Activated naive CD4-positive, alpha-beta T cell (primary cell): Measurements from ENCODE around the gene DNAH6.

Experiments used
- DNase-seq, 4 experiments: peaks; one replicate each; lab custom pipeline; 2025; lab: John Stamatoyannopoulos, UW

Gene DNAH6

GRCh38 chr2:84631985-84632384 is 115.7 kb downstream of the DNAH6 start:
- no peak for DNase-seq

GRCh38 chr2:84636080-84636971 is 120.0 kb downstream of the DNAH6 start:
- DNase-seq: no peak

- no peak for DNase-seq
These were observed 123.5 kb downstream of the DNAH6 start for GRCh38 chr2:84639751-84640150.

GRCh38 chr2:84640411-84640810 is 124.1 kb downstream of the DNAH6 start:
- no peak for DNase-seq

GRCh38 chr2:84641021-84641420 is 124.7 kb downstream of the DNAH6 start:
- DNase-seq: no peak

GRCh38 chr2:84643991-84644390 is 127.7 kb downstream of the DNAH6 start:
- DNase-seq: no peak

GRCh38 chr2:84646514-84646913 is 130.2 kb downstream of the DNAH6 start:
- no peak for DNase-seq

GRCh38 chr2:84647267-84647666 is 131.0 kb downstream of the DNAH6 start:
- no peak for DNase-seq

- DNase-seq: no peak
These were observed 132.8 kb downstream of the DNAH6 start for GRCh38 chr2:84649058-84649457.

GRCh38 chr2:84649487-84650142 is 133.3 kb downstream of the DNAH6 start:
- no peak for DNase-seq

GRCh38 chr2:84652431-84652830 is 136.1 kb downstream of the DNAH6 start:
- DNase-seq: no peak

- DNase-seq: no peak
These were observed 137.0 kb downstream of the DNAH6 start for GRCh38 chr2:84653302-84653701.

- DNase-seq: no peak
These were observed 138.1 kb downstream of the DNAH6 start for GRCh38 chr2:84654414-84654813.

- no peak for DNase-seq
These were observed 152.8 kb downstream of the DNAH6 start for GRCh38 chr2:84669122-84669521.

- no peak for DNase-seq
These were observed 157.8 kb downstream of the DNAH6 start for GRCh38 chr2:84674099-84674498.

- DNase-seq: no peak
These were observed 158.3 kb downstream of the DNAH6 start for GRCh38 chr2:84674586-84674985.

GRCh38 chr2:84676295-84676694 is 160.0 kb downstream of the DNAH6 start:
- DNase-seq: no peak

- no peak for DNase-seq
These were observed 161.9 kb downstream of the DNAH6 start for GRCh38 chr2:84678214-84678613.

- DNase-seq: no peak
These were observed 170.6 kb downstream of the DNAH6 start for GRCh38 chr2:84686783-84687476.

- no peak for DNase-seq
These were observed 171.3 kb downstream of the DNAH6 start for GRCh38 chr2:84687498-84688149.

- no peak for DNase-seq
These were observed 173.9 kb downstream of the DNAH6 start for GRCh38 chr2:84690225-84690624.

- peak in 2 of 4 experiments; percentile 4 to 21 for DNase-seq
These were observed 177.9 kb downstream of the DNAH6 start for GRCh38 chr2:84694088-84694622.
